SK-N-SH treated with all-trans-retinoic acid at 6 μM for 48 hours (cell line): ENCODE results near the gene TEX2.
"Not testable (repeated sequence)": the region's sequence is repeated elsewhere in the genome, so short reads cannot be mapped to it uniquely, and the experiment has no call there.

Experiments used
- ATAC-seq: fragments of 200-7000 bp; cut with Tn5 transposase; 3 replicates; pipeline ENCODE4 v1.9.1; 2020; ENCODE audit warnings: mild to moderate bottlenecking, moderate library complexity
- ARNTL ChIP-seq: fragments of 450-650 bp; formaldehyde crosslinking; IDR thresholded peaks from 2 replicates; pipeline ENCODE4 v1.5.0; 2020; ENCODE audit warnings: low read depth, mild to moderate bottlenecking, moderate library complexity, borderline replicate concordance
- BACH2 ChIP-seq: fragments of 250-450 bp; sonication (Bioruptor Pico); IDR thresholded peaks from 2 replicates; pipeline ENCODE4 v1.9.0; 2021; ENCODE audit warnings: mild to moderate bottlenecking, borderline replicate concordance
- CSDC2 ChIP-seq: fragments of 250-450 bp; sonication (Bioruptor Pico); IDR thresholded peaks from 2 replicates; pipeline ENCODE4 v1.5.0; 2020; ENCODE audit warnings: mild to moderate bottlenecking, moderate library complexity
- ESRRG ChIP-seq: fragments of 250-450 bp; sonication (Bioruptor Pico); IDR thresholded peaks from 2 replicates; pipeline ENCODE4 v1.6.1; 2021; ENCODE audit warnings: mild to moderate bottlenecking
- GLIS3 ChIP-seq: fragments of 250-450 bp; sonication (Bioruptor Pico); IDR thresholded peaks from 2 replicates; pipeline ENCODE4 v1.5.0; 2020; ENCODE audit warnings: mild to moderate bottlenecking, moderate library complexity
- ISL1 ChIP-seq: fragments of 250-450 bp; sonication (Bioruptor Pico); IDR thresholded peaks from 2 replicates; pipeline ENCODE4 v2.1.2; 2022; ENCODE audit warnings: mild to moderate bottlenecking, moderate library complexity
- OSR1 ChIP-seq: fragments of 250-450 bp; sonication (Bioruptor Pico); IDR thresholded peaks from 2 replicates; pipeline ENCODE4 v1.8.0; 2022; ENCODE audit warnings: moderate library complexity, mild to moderate bottlenecking, inconsistent platforms
- PPARA ChIP-seq: fragments of 250-450 bp; sonication (Bioruptor Pico); IDR thresholded peaks from 2 replicates; pipeline ENCODE4 v1.5.0; 2020; ENCODE audit warnings: mild to moderate bottlenecking, borderline replicate concordance
- RARB ChIP-seq: fragments of 250-450 bp; sonication (Bioruptor Pico); IDR thresholded peaks from 2 replicates; pipeline ENCODE4 v1.8.0; 2021; ENCODE audit warnings: mild to moderate bottlenecking, moderate library complexity
- SNAI2 ChIP-seq: fragments of 250-450 bp; sonication (Bioruptor Pico); IDR thresholded peaks from 2 replicates; pipeline ENCODE4 v1.5.0; 2020; ENCODE audit warnings: mild to moderate bottlenecking, moderate library complexity
- TCF4 ChIP-seq: fragments of 250-450 bp; sonication (Bioruptor Pico); IDR thresholded peaks from 2 replicates; pipeline ENCODE4 v1.8.0; 2021; ENCODE audit warnings: mild to moderate bottlenecking, moderate library complexity, borderline replicate concordance
- ZFP3 ChIP-seq: fragments of 250-450 bp; sonication (Bioruptor Pico); IDR thresholded peaks from 2 replicates; pipeline ENCODE4 v1.5.0; 2020; ENCODE audit warnings: mild to moderate bottlenecking, moderate library complexity
- ZFP30 ChIP-seq: fragments of 450-650 bp; formaldehyde crosslinking; IDR thresholded peaks from 2 replicates; pipeline ENCODE4 v1.5.0; 2022; ENCODE audit warnings: mild to moderate bottlenecking, moderate library complexity
- ZNF565 ChIP-seq: fragments of 450-650 bp; formaldehyde crosslinking; conservative IDR thresholded peaks from 2 replicates; pipeline ENCODE4 v1.5.0; 2020; ENCODE audit warnings: low read depth, mild to moderate bottlenecking, moderate library complexity
- ZNF70 ChIP-seq: fragments of 450-650 bp; formaldehyde crosslinking; IDR thresholded peaks from 2 replicates; pipeline ENCODE4 v1.5.0; 2020; ENCODE audit warnings: mild to moderate bottlenecking, moderate library complexity
- ZNF8 ChIP-seq: fragments of 450-650 bp; formaldehyde crosslinking; IDR thresholded peaks from 2 replicates; pipeline ENCODE4 v1.5.0; 2020; ENCODE audit warnings: mild to moderate bottlenecking, moderate library complexity
- TF ChIP-seq, protein P1 (sequence below): fragments of 250-450 bp; sonication (Bioruptor Pico); IDR thresholded peaks from 2 replicates; pipeline ENCODE4 v1.5.0; 2020; ENCODE audit warnings: mild to moderate bottlenecking, moderate library complexity
- TF ChIP-seq, protein P2 (sequence below): fragments of 250-450 bp; sonication (Bioruptor Pico); IDR thresholded peaks from 2 replicates; pipeline ENCODE4 v1.5.1; 2021; ENCODE audit warnings: mild to moderate bottlenecking, moderate library complexity
- TF ChIP-seq, protein P3 (sequence below): fragments of 250-450 bp; sonication (Bioruptor Pico); IDR thresholded peaks from 2 replicates; pipeline ENCODE4 v1.5.1; 2020; ENCODE audit warnings: low read depth, mild to moderate bottlenecking, moderate library complexity

TEX2 gene

DNA sequence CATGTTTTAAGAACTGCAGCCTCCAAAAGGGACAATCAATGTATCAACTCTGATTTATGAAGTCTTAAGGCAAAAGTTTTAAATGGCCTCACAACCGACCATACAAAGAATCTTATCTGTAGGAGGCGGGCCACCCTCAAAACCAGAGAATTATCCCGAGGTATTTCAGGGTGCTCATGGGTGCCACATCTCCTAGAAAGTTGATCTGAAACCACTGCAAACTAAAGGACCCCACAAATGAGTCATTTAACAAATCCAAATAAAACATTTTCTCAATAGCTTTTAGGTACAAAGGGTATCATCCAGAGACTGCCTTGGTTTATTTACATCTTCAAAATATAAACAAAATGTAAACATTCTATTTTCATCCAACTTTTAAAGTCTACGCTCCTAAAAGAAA, 139.9 kb downstream of the TEX2 start (continued):
- TF ChIP-seq, protein P1, sequence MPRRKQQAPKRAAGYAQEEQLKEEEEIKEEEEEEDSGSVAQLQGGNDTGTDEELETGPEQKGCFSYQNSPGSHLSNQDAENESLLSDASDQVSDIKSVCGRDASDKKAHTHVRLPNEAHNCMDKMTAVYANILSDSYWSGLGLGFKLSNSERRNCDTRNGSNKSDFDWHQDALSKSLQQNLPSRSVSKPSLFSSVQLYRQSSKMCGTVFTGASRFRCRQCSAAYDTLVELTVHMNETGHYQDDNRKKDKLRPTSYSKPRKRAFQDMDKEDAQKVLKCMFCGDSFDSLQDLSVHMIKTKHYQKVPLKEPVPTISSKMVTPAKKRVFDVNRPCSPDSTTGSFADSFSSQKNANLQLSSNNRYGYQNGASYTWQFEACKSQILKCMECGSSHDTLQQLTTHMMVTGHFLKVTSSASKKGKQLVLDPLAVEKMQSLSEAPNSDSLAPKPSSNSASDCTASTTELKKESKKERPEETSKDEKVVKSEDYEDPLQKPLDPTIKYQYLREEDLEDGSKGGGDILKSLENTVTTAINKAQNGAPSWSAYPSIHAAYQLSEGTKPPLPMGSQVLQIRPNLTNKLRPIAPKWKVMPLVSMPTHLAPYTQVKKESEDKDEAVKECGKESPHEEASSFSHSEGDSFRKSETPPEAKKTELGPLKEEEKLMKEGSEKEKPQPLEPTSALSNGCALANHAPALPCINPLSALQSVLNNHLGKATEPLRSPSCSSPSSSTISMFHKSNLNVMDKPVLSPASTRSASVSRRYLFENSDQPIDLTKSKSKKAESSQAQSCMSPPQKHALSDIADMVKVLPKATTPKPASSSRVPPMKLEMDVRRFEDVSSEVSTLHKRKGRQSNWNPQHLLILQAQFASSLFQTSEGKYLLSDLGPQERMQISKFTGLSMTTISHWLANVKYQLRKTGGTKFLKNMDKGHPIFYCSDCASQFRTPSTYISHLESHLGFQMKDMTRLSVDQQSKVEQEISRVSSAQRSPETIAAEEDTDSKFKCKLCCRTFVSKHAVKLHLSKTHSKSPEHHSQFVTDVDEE (CRISPR knock-in tag) = no peak
- TF ChIP-seq SNAI2 (CRISPR knock-in tag) = no peak
- TF ChIP-seq OSR1 (CRISPR knock-in tag) = no peak
- TF ChIP-seq BACH2 (CRISPR knock-in tag) = no peak
- no peak for TF ChIP-seq ARNTL (CRISPR knock-in tag)
- TF ChIP-seq, protein P2, sequence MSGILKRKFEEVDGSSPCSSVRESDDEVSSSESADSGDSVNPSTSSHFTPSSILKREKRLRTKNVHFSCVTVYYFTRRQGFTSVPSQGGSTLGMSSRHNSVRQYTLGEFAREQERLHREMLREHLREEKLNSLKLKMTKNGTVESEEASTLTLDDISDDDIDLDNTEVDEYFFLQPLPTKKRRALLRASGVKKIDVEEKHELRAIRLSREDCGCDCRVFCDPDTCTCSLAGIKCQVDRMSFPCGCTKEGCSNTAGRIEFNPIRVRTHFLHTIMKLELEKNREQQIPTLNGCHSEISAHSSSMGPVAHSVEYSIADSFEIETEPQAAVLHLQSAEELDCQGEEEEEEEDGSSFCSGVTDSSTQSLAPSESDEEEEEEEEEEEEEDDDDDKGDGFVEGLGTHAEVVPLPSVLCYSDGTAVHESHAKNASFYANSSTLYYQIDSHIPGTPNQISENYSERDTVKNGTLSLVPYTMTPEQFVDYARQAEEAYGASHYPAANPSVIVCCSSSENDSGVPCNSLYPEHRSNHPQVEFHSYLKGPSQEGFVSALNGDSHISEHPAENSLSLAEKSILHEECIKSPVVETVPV (CRISPR knock-in tag) = no peak
- TF ChIP-seq, all 23 proteins: peak for 0

DNA sequence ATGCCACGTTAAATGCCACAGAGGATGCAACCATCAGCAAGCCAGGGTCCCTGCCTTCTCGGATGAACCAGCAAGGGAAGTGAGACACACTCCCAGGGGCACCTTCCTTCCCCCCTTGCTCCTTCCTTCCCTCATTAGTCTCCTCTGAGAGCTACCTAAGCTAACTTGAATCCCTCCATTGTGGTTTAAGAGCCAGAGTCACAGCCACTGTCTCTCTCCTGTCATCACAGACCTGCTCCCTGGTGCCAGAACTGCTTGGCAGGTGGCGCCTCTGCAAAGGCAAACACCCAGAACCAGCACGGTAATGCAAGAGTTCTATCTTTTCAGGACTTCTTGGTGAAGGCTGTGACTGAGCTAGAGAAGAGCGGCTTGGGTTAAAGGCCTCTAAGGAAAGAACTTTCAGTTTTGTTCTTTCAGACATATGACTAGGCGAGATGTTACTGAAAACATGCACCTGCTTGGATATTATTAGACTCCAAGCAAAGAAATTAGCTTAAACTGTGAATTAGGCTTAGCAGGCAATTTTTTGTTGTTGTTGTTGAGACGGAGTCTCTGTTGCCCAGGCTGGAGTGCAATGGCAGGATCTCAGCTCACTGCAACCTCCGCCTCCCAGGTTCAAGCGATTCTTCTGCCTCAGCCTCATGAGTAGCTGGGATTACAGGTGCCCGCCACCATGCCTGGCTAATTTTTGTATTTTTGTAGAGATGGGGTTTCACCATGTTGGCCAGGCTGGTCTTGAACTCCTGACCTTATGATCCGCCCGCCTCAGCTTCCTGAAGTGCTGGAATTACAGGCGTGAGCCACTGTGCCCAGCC, 141.9 kb downstream of the TEX2 start:
- ATAC-seq = not testable (repeated sequence)

DNA sequence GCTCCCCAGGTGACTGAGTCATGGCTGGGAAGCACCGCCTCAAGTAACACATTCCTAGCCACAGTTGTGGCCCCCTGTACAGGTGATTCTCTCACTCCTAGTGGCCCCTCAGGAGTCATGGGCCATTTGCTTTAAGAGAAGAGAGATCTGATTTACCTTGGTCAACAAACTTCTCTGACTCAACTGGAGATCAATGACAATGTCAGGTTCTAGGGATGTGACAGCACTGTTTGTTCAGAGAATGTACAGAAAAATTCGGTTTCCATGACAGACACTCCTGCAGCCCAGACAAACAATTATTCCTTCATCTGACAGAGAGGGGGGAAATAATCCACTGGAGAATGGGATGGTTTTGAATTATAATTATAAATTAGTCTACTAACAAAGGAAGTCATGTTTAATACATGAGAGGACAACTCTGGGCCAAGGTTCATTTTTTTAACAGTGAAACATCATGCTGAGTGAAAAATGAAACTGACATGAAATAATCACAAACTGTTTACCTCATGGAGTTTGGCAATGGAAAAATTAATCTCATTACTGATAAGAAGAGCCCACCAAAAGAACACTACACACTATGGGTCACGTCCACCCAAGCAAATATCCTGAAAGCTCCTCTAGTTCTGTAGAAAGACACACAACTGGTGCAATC, 142.8 kb downstream of the TEX2 start:
- no peak for TF ChIP-seq GLIS3
- no peak for ATAC-seq

DNA sequence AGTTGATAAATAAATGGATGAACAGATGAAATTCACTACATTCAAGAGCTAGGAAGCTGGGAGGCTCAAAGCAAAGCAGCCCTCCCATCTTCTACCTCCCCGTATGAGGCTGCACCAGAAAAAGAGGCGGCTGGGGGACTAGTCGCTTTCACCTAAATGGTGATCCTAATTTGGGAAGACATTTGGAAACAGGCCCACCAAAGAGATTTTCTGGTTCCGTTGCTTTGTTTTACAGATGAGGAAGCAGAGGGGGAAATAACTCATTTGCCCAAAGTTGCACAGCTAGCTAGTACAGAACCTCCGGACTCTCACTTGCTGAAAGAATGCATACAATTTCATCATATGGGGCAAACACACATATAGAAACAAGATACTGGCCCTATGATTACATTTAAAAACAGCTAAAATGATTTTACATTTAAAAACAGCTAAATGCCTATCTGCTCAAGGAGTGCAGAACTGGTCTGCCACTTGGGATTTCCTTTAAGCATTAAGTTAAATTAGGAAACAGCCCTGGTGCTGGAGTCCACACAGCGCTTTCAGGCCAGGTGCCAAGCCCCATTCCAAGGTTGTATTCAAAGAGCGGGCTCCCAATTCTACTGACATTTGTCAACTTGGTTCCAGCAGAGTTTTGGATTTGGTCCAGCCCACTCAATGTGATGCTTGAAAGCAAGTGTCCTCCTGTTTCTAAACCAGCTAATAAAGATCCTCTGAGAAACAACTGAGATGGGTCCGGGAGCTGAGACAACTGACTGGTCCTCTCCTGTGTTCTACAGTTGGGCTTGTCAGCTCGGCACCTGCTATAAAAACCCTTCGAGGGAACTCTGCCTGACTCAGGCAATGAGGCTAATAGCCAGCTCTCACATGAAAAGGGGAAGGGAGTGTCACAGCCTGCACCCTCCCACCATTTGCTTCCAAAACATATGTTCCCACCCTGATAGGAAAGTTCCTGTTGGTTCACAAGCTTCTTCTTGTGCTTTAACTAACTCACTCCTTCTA, 144.8 kb downstream of the TEX2 start:
- no peak for ATAC-seq
- no peak for TF ChIP-seq CSDC2 (CRISPR knock-in tag)
- TF ChIP-seq SNAI2 (CRISPR knock-in tag) = no peak
- TF ChIP-seq ZNF70 (CRISPR knock-in tag) = no peak
- no peak for TF ChIP-seq BACH2 (CRISPR knock-in tag)
- TF ChIP-seq ZFP30 (CRISPR knock-in tag) = no peak
- TF ChIP-seq TCF4 (CRISPR knock-in tag) = no peak
- TF ChIP-seq ISL1 (CRISPR knock-in tag) = no peak
- TF ChIP-seq PPARA = no peak

DNA sequence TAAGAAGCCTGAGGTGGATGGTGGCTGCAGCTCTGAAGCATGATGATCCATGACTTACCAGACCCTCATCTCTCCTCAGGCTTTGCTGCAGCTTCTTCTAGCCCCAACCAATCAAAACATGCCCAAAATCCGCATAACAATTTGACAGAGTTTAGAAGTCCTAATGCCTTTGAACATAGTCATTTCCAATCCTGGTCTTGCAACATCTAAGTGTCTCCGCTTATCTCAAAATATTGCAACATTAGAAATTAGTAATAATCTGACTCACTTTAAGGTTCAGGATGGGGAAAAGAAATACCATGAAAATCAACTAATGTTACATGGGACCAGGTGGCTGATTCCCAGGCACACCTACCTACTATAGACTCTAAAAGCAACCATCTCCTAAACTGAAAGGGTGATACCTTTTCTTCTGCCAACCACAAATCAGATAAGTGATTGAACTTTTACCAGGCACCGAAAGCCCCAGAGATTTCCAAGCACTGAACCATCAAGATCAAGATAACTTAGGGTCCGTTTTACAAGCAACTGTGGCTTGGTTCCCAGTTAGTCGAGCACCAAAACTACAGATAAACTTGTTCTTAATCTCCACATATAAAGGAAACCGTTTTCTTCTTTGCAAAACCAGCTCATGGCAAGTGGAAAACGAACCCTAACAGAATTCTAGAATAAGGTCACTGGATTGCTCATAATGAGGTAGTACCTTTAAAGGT, 147.1 kb downstream of the TEX2 start:
- ATAC-seq = no peak
- no peak for TF ChIP-seq RARB (CRISPR knock-in tag)
- TF ChIP-seq PPARA = no peak
- TF ChIP-seq CSDC2 (CRISPR knock-in tag) = no peak
- TF ChIP-seq, protein P3, sequence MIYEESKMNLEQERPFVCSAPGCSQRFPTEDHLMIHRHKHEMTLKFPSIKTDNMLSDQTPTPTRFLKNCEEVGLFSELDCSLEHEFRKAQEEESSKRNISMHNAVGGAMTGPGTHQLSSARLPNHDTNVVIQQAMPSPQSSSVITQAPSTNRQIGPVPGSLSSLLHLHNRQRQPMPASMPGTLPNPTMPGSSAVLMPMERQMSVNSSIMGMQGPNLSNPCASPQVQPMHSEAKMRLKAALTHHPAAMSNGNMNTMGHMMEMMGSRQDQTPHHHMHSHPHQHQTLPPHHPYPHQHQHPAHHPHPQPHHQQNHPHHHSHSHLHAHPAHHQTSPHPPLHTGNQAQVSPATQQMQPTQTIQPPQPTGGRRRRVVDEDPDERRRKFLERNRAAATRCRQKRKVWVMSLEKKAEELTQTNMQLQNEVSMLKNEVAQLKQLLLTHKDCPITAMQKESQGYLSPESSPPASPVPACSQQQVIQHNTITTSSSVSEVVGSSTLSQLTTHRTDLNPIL (CRISPR knock-in tag) = no peak
- TF ChIP-seq, protein P1 (CRISPR knock-in tag) = no peak
- TF ChIP-seq SNAI2 (CRISPR knock-in tag) = no peak
- no peak for TF ChIP-seq ZFP3 (CRISPR knock-in tag)
- no peak for TF ChIP-seq ZNF8
- no peak for TF ChIP-seq ZNF565 (CRISPR knock-in tag)
- TF ChIP-seq, protein P2 (CRISPR knock-in tag) = no peak
- TF ChIP-seq ISL1 (CRISPR knock-in tag) = no peak
- TF ChIP-seq ESRRG (CRISPR knock-in tag) = no peak
